ENCODE measurements around the gene TMEM256.

The TMEM256 gene

GRCh38 chr17:7407485-7408251 lies 3.8 kb upstream of the TMEM256 start, which contains the start of gene NLGN2:
Gene NLGN2, plus strand, starts transcription at chr17:7407845. Its CDS starts 411 bp downstream, at chr17:7408256.
- no peak for DNase-seq

- DNase-seq = no peak
Measured at GRCh38 chr17:7407082-7407481, 3.2 kb upstream of the TMEM256 start.

DNA sequence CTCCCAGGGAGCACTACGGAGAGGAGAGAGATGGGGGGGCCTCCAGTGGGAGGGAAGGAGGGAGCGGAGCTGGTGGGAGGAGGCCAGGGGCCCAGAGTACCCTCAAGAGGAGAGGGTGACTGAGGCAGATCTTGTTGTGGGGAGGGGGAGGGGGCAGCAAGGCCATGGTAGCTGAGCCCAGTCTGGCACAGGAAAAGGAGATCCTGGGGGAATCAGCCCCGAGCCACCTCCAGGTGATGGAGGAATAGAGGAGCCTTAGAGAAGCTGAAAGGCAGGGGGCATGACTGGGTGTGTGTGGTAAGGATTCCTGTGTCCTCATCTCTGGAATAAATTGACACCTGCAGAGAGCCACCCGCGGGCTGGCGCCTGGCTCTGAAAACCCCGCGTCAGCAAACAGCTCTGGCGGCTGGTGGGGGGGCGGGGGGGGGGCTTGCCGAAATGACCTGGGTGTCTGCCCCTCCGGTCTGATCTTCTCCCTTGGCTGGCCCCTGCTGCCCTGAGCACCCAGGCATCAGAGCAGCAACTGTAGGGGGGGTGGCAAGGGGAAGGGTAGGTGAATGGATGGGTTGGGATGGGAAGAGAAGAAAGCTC lies 2.4 kb upstream of the TMEM256 start:
- DNase-seq = no peak

- no peak for DNase-seq
Measured at GRCh38 chr17:7405350-7406234, 1.7 kb upstream of the TMEM256 start.

GRCh38 chr17:7404737-7405349 lies 946 bp upstream of the TMEM256 start:
- DNase-seq = peak; percentile 61

DNA sequence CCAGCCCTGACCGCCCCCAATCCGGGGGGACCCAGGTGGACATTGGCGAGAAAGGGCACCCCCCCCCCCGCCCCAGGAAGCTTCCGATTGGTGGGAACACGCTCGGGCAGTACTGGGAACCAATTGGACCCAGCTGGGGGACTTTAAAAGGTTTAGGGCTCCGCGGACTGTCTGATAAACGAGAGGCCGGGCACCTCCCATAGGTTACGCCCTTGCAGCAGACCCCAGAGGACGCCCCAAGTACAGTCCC lies 245 bp downstream of the TMEM256 start:
- DNase-seq = no peak

DNA sequence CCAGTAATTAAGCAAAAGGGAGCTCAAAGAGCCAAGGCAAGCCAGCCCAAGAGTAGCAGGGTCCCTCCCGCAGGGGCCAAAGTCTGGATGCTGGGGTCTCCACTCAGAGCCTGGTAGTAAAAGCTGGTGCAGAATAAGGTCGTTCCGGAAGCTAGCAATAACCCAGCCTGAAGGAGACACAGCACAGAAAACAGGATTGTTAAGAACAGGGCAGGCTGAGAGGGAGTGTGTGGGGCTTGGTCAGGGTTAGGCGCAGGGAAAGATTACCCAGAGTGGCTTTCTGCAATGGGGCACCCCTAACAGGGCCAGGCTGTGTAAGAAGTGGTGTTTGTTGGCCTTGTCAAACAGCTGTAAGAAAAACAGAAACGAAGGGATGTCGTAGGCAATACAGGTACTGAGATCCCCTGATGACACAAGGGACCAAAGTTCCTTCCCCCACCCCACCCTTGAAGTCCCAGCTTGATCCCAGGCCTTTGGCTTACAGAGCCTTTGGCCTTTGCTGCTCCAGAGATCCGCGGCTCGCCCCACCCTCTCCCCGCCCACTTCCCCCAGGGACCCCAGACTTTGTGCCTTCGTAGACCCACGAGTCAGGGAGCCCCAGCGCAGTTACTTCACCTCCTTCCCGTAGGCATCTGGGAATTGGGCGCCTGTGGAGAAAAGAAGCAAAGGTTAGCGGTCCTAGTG lies 712 bp downstream of the TMEM256 start:
- no peak for DNase-seq

DNA sequence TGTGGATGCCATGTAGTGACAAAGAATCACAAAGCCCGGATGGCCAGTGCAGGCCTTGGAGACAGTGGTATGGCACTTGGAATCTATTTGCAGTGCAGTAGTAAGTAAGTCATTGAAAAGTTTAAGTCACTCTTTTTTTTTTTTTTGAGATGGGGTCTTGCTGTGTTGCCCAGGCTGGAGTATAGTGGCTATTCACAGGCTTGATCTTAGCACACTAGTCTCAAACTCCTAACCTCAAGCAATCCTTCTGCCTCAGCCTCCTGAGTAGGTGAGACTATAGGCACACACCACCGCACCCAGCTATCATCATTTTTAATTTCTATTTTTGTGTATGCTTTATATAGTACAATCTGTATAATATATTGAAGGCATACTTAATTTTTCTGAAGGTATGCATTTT lies 5.3 kb downstream of the TMEM256 start:
- no peak for DNase-seq

DNA sequence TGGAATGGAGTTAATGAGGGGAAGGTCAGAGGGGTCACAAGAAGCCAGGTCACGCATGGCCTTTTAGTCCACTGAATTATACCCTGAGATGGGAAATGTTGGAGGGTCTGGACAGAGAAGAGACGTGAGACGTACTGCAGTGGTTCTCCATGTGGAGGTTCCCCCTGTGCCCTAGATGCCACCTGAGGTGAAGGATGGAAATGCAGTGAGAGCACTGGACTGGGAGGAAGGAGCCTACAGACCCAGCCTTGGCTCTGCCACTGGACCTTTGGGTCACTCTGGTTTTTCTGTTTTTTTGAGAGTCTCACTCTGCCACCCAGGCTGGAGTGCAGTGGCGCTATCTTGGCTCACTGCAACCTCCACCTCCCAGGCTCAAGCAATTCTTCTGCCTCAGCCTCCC lies 7.8 kb downstream of the TMEM256 start:
- DNase-seq = no peak

DNA sequence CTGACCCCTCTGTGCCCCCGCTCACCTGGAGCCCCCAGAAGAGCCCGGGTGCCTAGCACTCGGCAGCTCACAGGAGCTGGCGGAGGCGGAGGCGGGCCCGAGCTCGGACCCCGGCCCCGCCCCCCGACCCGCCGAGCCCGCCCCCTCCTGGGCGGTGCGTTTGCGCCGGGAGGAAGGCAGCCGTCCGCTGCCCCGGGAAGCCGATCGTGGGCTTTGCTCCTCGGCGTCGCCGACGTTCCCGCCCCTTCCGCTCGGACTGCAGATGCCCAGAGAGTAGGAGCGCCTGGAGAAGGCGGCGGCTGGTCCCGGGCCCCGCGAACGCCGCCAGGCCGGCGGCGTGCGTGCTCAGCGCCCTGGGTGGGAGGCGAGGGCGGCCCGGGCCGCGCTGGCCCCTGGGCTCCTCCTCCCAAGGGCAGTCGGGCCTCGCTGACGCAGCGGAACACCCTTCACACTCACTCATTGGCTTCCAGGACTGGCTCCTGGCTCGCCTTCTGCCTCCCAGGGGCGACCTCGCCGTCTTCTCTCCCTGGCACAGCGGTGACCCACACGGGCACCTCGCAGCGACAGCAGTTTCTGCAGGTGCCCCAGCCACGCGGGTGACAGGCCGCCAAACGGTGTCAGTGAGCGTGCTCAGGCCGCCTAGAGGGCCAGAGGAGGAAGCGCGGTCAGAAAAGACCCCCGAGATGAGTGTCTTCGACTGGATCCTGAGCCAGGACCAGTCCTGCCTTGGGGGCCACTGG lies 9.3 kb downstream of the TMEM256 start, which contains the start of gene PLSCR3:
Gene PLSCR3, minus strand, starts transcription at position 74 of the 740 bp plus-strand sequence. CDS start 415 bp downstream, outside the sequence.
- DNase-seq = peak; percentile 77

- DNase-seq = peak; percentile 51
Measured at GRCh38 chr17:7393613-7394451, 10.1 kb downstream of the TMEM256 start.

DNA sequence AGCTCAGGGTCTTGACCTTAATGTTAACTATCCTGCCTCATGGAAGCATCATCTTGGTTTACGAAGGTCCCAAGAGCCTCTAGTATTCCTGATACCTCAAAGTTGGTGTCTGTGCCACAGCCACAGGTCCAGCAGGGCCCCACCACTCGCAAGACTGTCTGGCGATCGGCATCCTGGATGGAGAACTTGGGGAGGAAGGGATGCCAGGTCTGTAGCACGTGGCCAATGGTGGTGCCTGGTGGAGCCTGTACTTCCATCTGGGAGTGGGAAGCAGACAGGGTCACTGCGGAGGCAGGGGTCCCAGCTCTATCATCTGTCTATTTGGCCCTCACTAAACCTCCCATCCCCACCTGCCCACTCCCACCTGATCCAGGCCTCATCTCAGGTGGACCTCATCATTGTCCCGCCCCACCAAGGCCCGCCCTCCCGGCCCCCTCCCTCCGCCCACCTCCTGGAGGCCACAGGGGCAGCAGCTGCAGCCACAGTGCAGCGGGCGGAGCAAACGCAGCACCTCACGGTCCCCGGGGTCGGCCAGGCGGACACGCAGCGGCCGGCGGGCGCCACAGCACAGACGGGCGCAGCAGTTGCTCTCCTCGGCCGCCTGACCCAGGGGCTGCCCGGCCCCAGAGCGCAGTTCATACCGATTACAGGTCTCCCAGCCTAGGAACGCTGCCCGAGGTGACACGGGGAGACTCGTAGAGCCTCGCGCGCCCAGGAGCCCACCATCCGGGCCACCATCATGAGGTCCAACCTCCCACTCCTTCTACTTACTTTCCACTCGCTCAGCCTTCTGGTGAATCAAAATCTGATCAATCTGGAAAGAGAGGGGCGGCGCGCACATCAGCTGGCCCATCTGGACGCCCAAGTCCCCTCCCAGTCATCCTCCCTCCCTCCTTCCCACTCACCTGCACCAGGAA lies 10.9 kb downstream of the TMEM256 start:
- no peak for DNase-seq

DNA sequence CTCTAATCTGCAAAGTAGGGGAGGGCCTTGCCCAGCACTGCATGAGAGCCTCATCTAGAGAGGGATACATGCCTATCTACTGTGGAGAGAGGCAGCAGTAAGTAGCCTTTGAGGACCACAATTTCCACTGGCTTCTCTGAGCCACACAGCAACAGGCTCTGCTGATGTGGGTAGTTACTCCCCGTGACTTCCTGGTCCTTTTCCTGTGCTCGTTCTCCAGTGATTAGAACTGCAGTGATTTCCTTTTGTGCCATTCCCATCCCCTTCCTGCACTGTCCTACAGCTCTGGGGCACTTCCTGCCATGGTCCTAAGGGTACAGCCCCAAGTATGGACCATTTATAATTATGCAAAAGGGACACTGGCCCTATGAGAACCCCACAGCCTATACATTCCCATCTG lies 12.6 kb downstream of the TMEM256 start:
- no peak for DNase-seq

GRCh38 chr17:7389924-7390910 lies 13.7 kb downstream of the TMEM256 start:
- no peak for DNase-seq

DNA sequence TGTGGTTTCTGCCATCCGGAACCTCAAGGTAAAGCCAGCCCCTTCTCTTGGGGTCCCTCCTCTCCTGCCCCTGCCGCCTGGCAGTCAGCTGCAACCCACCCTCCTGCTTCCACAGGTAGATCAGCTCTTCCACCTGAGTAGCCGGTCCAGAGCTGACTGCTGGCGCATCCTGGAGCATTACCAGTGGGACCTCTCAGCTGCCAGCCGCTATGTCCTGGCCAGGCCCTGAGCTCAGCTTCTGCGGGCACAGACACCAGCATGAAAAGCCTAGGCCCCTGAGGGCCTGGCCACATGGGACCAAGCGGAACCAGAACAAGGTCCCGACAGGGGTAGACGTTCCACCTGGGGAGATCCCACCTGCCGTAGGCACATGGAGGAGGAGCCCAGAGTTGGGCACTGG lies 15.0 kb downstream of the TMEM256 start:
- DNase-seq = no peak

DNA sequence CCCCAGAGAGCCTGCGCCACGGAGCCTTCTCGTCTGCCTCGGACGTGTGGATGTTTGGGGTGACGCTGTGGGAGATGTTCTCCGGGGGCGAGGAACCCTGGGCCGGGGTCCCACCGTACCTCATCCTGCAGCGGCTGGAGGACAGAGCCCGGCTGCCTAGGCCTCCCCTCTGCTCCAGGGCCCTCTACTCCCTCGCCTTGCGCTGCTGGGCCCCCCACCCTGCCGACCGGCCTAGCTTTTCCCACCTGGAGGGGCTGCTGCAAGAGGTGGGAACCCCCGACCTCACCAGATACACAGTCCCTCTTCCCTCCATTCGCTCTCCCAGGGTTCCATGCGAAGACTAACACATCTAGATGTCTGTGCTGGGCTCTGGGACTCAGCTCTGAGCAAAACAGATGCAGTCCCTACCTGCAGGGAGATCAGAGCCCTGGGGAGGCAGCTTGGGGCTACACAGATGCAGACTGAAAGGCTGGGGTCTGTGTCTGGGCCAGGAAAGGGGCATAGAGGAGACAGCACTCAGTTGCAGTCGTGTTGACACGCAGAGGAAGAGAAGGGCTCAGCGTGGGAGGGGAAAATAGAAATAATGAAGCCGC lies 19.3 kb downstream of the TMEM256 start:
- DNase-seq = no peak

GRCh38 chr17:7383742-7384488 lies 20.0 kb downstream of the TMEM256 start:
- peak; percentile 75 for DNase-seq

Measured in stimulated activated CD4-positive, alpha-beta T cell treated with anti-CD3 and anti-CD28 coated beads, Interleukin-1b, Interleukin-23, amount 100 ng/mL, for 48 hours (primary cell).